Astrocyte (in vitro differentiated cells and primary cell): ENCODE data around the gene TEKT2.
A peak's percentile ranks its signal among the peaks of the same experiment; 100 is the strongest.

ENCODE experiments used
- EZH2 ChIP-seq: IDR thresholded peaks from 2 replicates; pipeline ENCODE4 v1.6.1; 2012; ENCODE audit warnings: mild to moderate bottlenecking, low read length, inconsistent platforms; ENCODE audit not compliant: insufficient read depth
- TF ChIP-seq, protein P1 (sequence below): IDR thresholded peaks from 2 replicates; pipeline ENCODE4 v1.5.1; 2011; ENCODE audit warnings: low read depth, mild to moderate bottlenecking, inconsistent platforms, low read length, moderate library complexity; ENCODE audit not compliant: insufficient read depth

DNA sequence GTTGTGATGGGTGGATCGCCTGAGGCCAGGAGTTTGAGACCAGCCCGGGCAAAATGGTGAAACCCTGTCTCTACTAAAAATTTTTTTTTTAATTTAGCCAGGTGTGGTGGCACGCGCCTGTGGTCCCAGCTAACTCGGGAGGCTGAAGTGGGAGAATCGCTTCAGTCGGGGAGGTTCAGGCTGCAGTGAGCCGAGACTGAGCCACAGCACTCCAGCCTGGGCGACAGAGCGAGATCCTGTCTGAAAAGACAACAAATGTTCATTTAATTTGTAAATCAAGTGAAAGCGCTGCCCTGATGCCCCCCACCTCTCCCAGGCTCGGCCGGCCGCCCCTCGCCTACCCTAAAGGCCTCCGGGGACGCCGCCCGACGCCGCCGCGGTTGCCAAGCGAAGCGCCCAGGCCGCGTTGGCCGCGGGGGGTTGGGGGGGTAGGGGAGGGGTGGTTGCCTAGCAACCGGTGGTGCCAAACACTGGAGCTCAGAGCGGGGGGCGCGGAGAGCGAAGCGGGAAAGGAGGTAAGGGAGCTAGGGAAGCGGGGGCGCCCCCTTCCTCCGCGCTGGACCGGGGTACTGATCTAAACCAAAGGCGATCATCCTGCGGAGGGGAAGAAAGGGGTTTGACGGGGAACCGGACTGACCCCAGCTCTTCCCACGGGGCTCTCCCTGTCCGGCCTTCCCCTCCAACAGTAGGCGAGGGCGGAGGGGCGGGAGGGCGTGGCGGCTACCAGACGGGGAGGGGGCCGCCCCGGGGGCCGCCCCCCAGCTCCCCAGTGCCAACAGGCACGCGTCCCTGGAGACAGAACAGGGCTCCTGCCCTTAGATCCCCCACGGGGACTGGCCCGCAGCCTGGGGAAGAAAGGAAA lies at the start of gene TEKT2:
- TF ChIP-seq, protein P1, sequence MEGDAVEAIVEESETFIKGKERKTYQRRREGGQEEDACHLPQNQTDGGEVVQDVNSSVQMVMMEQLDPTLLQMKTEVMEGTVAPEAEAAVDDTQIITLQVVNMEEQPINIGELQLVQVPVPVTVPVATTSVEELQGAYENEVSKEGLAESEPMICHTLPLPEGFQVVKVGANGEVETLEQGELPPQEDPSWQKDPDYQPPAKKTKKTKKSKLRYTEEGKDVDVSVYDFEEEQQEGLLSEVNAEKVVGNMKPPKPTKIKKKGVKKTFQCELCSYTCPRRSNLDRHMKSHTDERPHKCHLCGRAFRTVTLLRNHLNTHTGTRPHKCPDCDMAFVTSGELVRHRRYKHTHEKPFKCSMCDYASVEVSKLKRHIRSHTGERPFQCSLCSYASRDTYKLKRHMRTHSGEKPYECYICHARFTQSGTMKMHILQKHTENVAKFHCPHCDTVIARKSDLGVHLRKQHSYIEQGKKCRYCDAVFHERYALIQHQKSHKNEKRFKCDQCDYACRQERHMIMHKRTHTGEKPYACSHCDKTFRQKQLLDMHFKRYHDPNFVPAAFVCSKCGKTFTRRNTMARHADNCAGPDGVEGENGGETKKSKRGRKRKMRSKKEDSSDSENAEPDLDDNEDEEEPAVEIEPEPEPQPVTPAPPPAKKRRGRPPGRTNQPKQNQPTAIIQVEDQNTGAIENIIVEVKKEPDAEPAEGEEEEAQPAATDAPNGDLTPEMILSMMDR = no peak
- peak; percentile 39 for TF ChIP-seq EZH2
